Cardiac muscle cell (in vitro differentiated cells and primary cell): Measurements from ENCODE around the gene FAM219B. TPM values are rescaled to one million over a fixed set of nuclear protein-coding genes. Genes with fewer than 3 reads are reported as not detected.

ENCODE experiments used
- DNase-seq, 2 donors: peaks; one replicate each; pipeline versions ENCODE4 v3.0.0 to v3.0.0-alpha.2; 2010 to 2017; ENCODE audit warnings: low read depth in 1 of 2, low spot score in 1 of 2
- H3K27ac ChIP-seq: fragments of 200-600 bp; sonication (generic); 2 replicates; pipeline ENCODE4 v1.5.1; 2016
- H3K27me3 ChIP-seq: fragments of 200-600 bp; sonication (generic); 2 replicates; pipeline ENCODE4 v1.6.0; 2016; ENCODE audit warnings: control low read depth
- H3K36me3 ChIP-seq: fragments of 200-600 bp; sonication (generic); 2 replicates; pipeline ENCODE4 v1.5.1; 2016; ENCODE audit warnings: control low read depth
- H3K4me1 ChIP-seq: fragments of 200-600 bp; sonication (generic); 2 replicates; pipeline ENCODE4 v1.8.1; 2017; ENCODE audit warnings: low read depth, mild to moderate bottlenecking, mixed run types
- H3K4me3 ChIP-seq: fragments of 200-600 bp; sonication (generic); 2 replicates; pipeline ENCODE4 v1.5.1; 2016; ENCODE audit warnings: mild to moderate bottlenecking
- H3K9me3 ChIP-seq: fragments of 200-600 bp; sonication (generic); 2 replicates; pipeline ENCODE4 v1.5.1; 2017; ENCODE audit warnings: low read depth, mild to moderate bottlenecking, control low read depth
- CTCF ChIP-seq: IDR thresholded peaks from 2 replicates; pipeline ENCODE4 v1.5.1; 2012; ENCODE audit warnings: low read depth, mild to moderate bottlenecking, low read length
- polyA plus RNA-seq: library from polyadenylated mRNA; unstranded; fragments of >200 nt; fragmentation: Nextera tagmentation; extraction: Ambion mirVana; gene quantifications from 2 replicates; pipeline ENCODE4 v1.2.1, GENCODE V29; 2016
- total RNA-seq: library from RNA; depleted of rRNA; stranded (reverse); fragments of >200 nt; gene quantifications from 2 replicates; pipeline ENCODE4 v1.2.3, GENCODE V29; 2016

Gene FAM219B
- total and polyA plus RNA-seq, 2 experiments from 2014 or later = 107 to 168 TPM

DNA sequence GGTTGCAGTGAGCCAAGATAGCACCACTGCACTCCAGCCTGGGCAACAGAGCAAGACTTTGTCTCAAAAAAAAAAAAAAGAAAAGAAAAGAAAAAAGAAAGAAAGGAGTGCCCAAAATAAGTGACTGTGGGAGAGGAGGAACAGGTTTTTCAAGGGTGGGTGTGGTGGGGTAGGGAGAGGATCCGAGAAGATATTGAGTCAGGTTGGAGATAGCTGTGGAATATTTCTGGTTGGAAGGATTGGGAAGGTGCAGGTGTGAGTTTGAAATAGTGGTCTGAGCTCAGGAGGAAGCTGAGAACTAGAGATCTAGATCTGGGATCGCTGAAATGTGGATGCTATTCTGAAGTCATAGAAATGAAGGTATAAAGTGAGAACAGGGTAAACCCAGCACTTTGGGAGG is 41.3 kb downstream of the FAM219B start:
- Histone ChIP-seq H3K4me1 (peaks cover 21% of the 10 kb centered on the region), H3K9me3 (no peaks in the 10 kb centered on the region), H3K36me3 (no peaks in the 10 kb centered on the region), H3K4me3 (no peak overlapping the region), H3K27me3 (no peaks in the 10 kb centered on the region), H3K27ac (no peak overlapping the region)
- no peak for TF ChIP-seq CTCF
- no peak for DNase-seq

- TF ChIP-seq CTCF = no peak
- Histone ChIP-seq H3K27ac (no peak overlapping the region), H3K9me3 (no peaks in the 10 kb centered on the region), H3K4me3 (no peak overlapping the region), H3K4me1 (peaks cover 11% of the 10 kb centered on the region), H3K27me3 (no peaks in the 10 kb centered on the region), H3K36me3 (no peaks in the 10 kb centered on the region)
- DNase-seq = no peak
These were observed 42.4 kb downstream of the FAM219B start for GRCh38 chr15:74864296-74864695.

- H3K4me1 ChIP-seq = peaks cover 4% of the 10 kb centered on the region
- H3K36me3 ChIP-seq = no peaks in the 10 kb centered on the region
- H3K4me3 ChIP-seq = no peak overlapping the region
- DNase-seq = no peak
- no peaks in the 10 kb centered on the region for H3K9me3 ChIP-seq
- no peak overlapping the region for H3K27ac ChIP-seq
- TF ChIP-seq CTCF = no peak
- no peaks in the 10 kb centered on the region for H3K27me3 ChIP-seq
These were observed 43.2 kb downstream of the FAM219B start for GRCh38 chr15:74863239-74864056.

- Histone ChIP-seq H3K36me3 (peaks cover 3% of the 10 kb centered on the region), H3K27ac (no peak overlapping the region), H3K4me1 (peaks cover 10% of the 10 kb centered on the region), H3K9me3 (no peaks in the 10 kb centered on the region), H3K27me3 (no peaks in the 10 kb centered on the region), H3K4me3 (no peak overlapping the region)
- DNase-seq = no peak
- no peak for TF ChIP-seq CTCF
These were observed 48.3 kb downstream of the FAM219B start for GRCh38 chr15:74858369-74858740.

- no peaks in the 10 kb centered on the region for H3K27me3 ChIP-seq
- no peak overlapping the region for H3K4me3 ChIP-seq
- no peak for TF ChIP-seq CTCF
- no peak for DNase-seq
- peaks cover 5% of the 10 kb centered on the region for H3K36me3 ChIP-seq
- no peaks in the 10 kb centered on the region for H3K9me3 ChIP-seq
- peak overlapping the region; percentile 81 for H3K27ac ChIP-seq
- peaks cover 10% of the 10 kb centered on the region for H3K4me1 ChIP-seq
These were observed 48.8 kb downstream of the FAM219B start for GRCh38 chr15:74857671-74858368.
